SK-N-SH (cell line): Measurements from ENCODE around the gene CATSPER3. TPM values are rescaled to one million over a fixed set of nuclear protein-coding genes. Genes with fewer than 3 reads are reported as not detected.

ENCODE experiments used
- CTCF ChIA-PET: fragments of 300-600, 350-600 bp; formaldehyde crosslinking; extraction: SDS; loops from one replicate; lab custom pipeline; 2021; lab: Yijun Ruan, JAX
- POLR2A ChIA-PET: fragments of 350-600 bp; sonication (Branson Sonifier 250); formaldehyde crosslinking; extraction: SDS; loops from one replicate; lab custom pipeline; 2020; ENCODE audit warnings: antibody characterized with exemption, inconsistent platforms; lab: Yijun Ruan, JAX
- DNase-seq: peaks from one replicate; pipeline ENCODE4 v3.0.0; 2012
- H2AFZ ChIP-seq: fragments of 200-600 bp; sonication (generic); 2 replicates; pipeline ENCODE4 v1.8.1; 2016; ENCODE audit warnings: antibody characterized with exemption, mild to moderate bottlenecking, low read depth
- H3F3A ChIP-seq: fragments of 200-600 bp; sonication (generic); replicated peaks from 2 replicates; pipeline ENCODE3; 2016; ENCODE audit warnings: antibody characterized with exemption, mild to moderate bottlenecking; ENCODE audit not compliant: insufficient read depth
- H3K27ac ChIP-seq, 2 experiments: fragments of 200-500 bp in 1 of 2; fragments of 200-600 bp in 1 of 2; sonication (Bioruptor generic) in 1 of 2; sonication (generic), shearing (Covaris generic) in 1 of 2; 2 replicates each; pipeline versions ENCODE4 v1.5.1 to v1.6.1; 2014 to 2016; ENCODE audit warnings: low read depth in 2 of 2, inconsistent platforms in 1 of 2, low read length in 1 of 2, mild to moderate bottlenecking in 1 of 2, mixed read lengths in 1 of 2
- H3K27me3 ChIP-seq: fragments of 200-600 bp; sonication (generic), shearing (Covaris generic); 2 replicates; pipeline ENCODE4 v1.6.1; 2016; ENCODE audit warnings: mixed run types; ENCODE audit not compliant: insufficient read depth
- H3K36me3 ChIP-seq, 2 experiments: fragments of 200-500 bp in 1 of 2; fragments of 200-600 bp in 1 of 2; sonication (Bioruptor generic) in 1 of 2; sonication (generic) in 1 of 2; replicated peaks in 1 of 2; 2 replicates each; pipeline versions ENCODE3 to v1.5.1; 2014 to 2016; ENCODE audit warnings: low read length in 1 of 2, mild to moderate bottlenecking in 1 of 2; ENCODE audit not compliant: insufficient read depth in 2 of 2, control insufficient read depth in 1 of 2
- H3K4me1 ChIP-seq, 2 experiments: fragments of 200-500 bp in 1 of 2; fragments of 200-600 bp in 1 of 2; sonication (Bioruptor generic) in 1 of 2; sonication (generic), shearing (Covaris generic) in 1 of 2; 2 replicates each; pipeline versions ENCODE4 v1.5.1 to v1.6.1; 2014 to 2016; ENCODE audit warnings: low read depth in 1 of 2, low read length in 1 of 2, mixed run types in 1 of 2; ENCODE audit not compliant: insufficient read depth in 2 of 2, control insufficient read depth in 1 of 2
- H3K4me2 ChIP-seq: fragments of 200-600 bp; sonication (generic), shearing (Covaris generic); 2 replicates; pipeline ENCODE4 v1.6.1; 2017; ENCODE audit warnings: mixed run types
- H3K4me3 ChIP-seq, 2 experiments: fragments of 200-500 bp in 1 of 2; fragments of 200-600 bp in 1 of 2; sonication (Bioruptor generic) in 1 of 2; sonication (generic), shearing (Covaris generic) in 1 of 2; 2 replicates each; pipeline versions ENCODE4 v1.5.1 to v1.8.1; 2014 to 2016; ENCODE audit warnings: low read depth in 2 of 2, inconsistent platforms in 1 of 2, low read length in 1 of 2, mild to moderate bottlenecking in 1 of 2, mixed read lengths in 1 of 2, moderate library complexity in 1 of 2
- H3K79me2 ChIP-seq: fragments of 200-600 bp; sonication (generic); 2 replicates; pipeline ENCODE4 v1.8.1; 2017; ENCODE audit warnings: mild to moderate bottlenecking; ENCODE audit not compliant: insufficient read depth
- H3K9ac ChIP-seq: fragments of 200-600 bp; sonication (generic); 2 replicates; pipeline ENCODE4 v1.6.1; 2017; ENCODE audit warnings: mixed run types
- H3K9me2 ChIP-seq: fragments of 200-600 bp; sonication (generic); 2 replicates; pipeline ENCODE4 v1.6.1; 2017; ENCODE audit warnings: mixed run types
- H3K9me3 ChIP-seq: fragments of 200-600 bp; sonication (generic); 2 replicates; pipeline ENCODE4 v1.6.1; 2017; ENCODE audit warnings: mixed run types, mild to moderate bottlenecking, moderate library complexity
- H4K20me1 ChIP-seq: fragments of 200-600 bp; sonication (generic); 2 replicates; pipeline ENCODE4 v1.6.1; 2017; ENCODE audit warnings: mild to moderate bottlenecking, mixed run types; ENCODE audit not compliant: insufficient read depth
- CHD2 ChIP-seq: fragments of 150-350 bp; IDR thresholded peaks from 2 replicates; pipeline ENCODE4 v1.6.1; 2018; ENCODE audit warnings: low read length; ENCODE audit not compliant: partially characterized antibody
- ELF1 ChIP-seq: IDR thresholded peaks from 2 replicates; pipeline ENCODE4 v1.4.0; 2012
- EZH2phosphoT487 ChIP-seq: fragments of 200-600 bp; sonication (generic); IDR thresholded peaks from 2 replicates; pipeline ENCODE4 v1.6.1; 2017; ENCODE audit warnings: low read depth, mixed run types, mild to moderate bottlenecking, antibody characterized with exemption, moderate library complexity, borderline replicate concordance
- FOSL2 ChIP-seq: IDR thresholded peaks from 2 replicates; pipeline ENCODE4 v1.4.0; 2012; ENCODE audit warnings: low read depth, mild to moderate bottlenecking, moderate library complexity, borderline replicate concordance
- FOXM1 ChIP-seq: IDR thresholded peaks from 2 replicates; pipeline ENCODE4 v1.4.0; 2012; ENCODE audit warnings: low read depth, mild to moderate bottlenecking
- GATA2 ChIP-seq: sonication (generic); formaldehyde crosslinking; IDR thresholded peaks from 2 replicates; pipeline ENCODE4 v1.5.0; 2020; ENCODE audit warnings: mild to moderate bottlenecking, missing genetic modification reagents
- IRF3 ChIP-seq: fragments of 150-350 bp; IDR thresholded peaks from 2 replicates; pipeline ENCODE4 v1.6.1; 2016; ENCODE audit warnings: mild to moderate bottlenecking, low read depth, low read length
- PBX3 ChIP-seq: IDR thresholded peaks from 2 replicates; pipeline ENCODE4; 2012
- POLR2AphosphoS5 ChIP-seq: IDR thresholded peaks from 2 replicates; pipeline ENCODE4 v1.6.1; 2012; ENCODE audit warnings: low read depth, low read length
- REST ChIP-seq: IDR thresholded peaks from 2 replicates; pipeline ENCODE4 v1.6.1; 2012; ENCODE audit warnings: mild to moderate bottlenecking, low read depth, low read length, moderate library complexity
- RFX5 ChIP-seq: IDR thresholded peaks from 2 replicates; pipeline ENCODE4 v1.6.1; 2012; ENCODE audit warnings: mild to moderate bottlenecking, improper control_type of control experiment, low read length
- USF1 ChIP-seq: IDR thresholded peaks from 2 replicates; pipeline ENCODE4 v1.4.0; 2012; ENCODE audit warnings: low read depth, borderline replicate concordance
- USF2 ChIP-seq: fragments of 150-350 bp; IDR thresholded peaks from 2 replicates; pipeline ENCODE4 v1.6.1; 2017; ENCODE audit warnings: antibody characterized with exemption, low read length, low read depth, borderline replicate concordance
- WGBS: methylation state at CpG from one replicate; pipeline ENCODE4 v1.1.6; 2017; ENCODE audit warnings: low lambda C conversion rate; 5-methylcytosine and 5-hydroxymethylcytosine counted together
- polyA plus RNA-seq, 3 experiments: library from polyadenylated mRNA; depleted of rRNA; stranded (reverse); fragments of >200 nt; gene quantifications; 2 replicates each; pipeline ENCODE4 v1.2.3, GENCODE V29; 2012

Gene CATSPER3
- polyA plus RNA-seq, 1 of the 3 experiments (the other 2 are of a cell fraction) = 0.26 TPM

- no peak for TF ChIP-seq PBX3
- no peak for TF ChIP-seq IRF3
- no peak for TF ChIP-seq FOSL2
- no peak for TF ChIP-seq REST
- no peak for TF ChIP-seq POLR2AphosphoS5
- TF ChIP-seq EZH2phosphoT487 = no peak
These were observed 87.7 kb downstream of the CATSPER3 start (continued) for GRCh38 chr5:135055396-135055795.

GRCh38 chr5:135056316-135057030 lies 88.8 kb downstream of the CATSPER3 start:
- Histone ChIP-seq H3K4me2 (no peak overlapping the region), H2AFZ (no peak overlapping the region), H3K9ac (no peak overlapping the region), H3K9me2 (no peaks in the 10 kb centered on the region), H3K36me3 (no peaks in the 10 kb centered on the region), H3K4me1 (no peaks in the 10 kb centered on the region), H3K4me3 (no peak overlapping the region), H3K27me3 (peaks cover 37% of the 10 kb centered on the region), H3K27ac (no peak overlapping the region), H3K79me2 (no peaks in the 10 kb centered on the region), H3K9me3 (no peaks in the 10 kb centered on the region), H4K20me1 (no peaks in the 10 kb centered on the region), H3F3A (no peaks in the 10 kb centered on the region)
- ChIA-PET CTCF (interaction anchor here (1.0 kb wide), 1 partner anchor 276 kb away, joined by 3 read pairs; no protein-coding TSS in a partner anchor), POLR2A (no interaction called here)
- 54% methylated on average over 8 of the region's 8 CpGs for WGBS
- no peak for DNase-seq
- TF ChIP-seq IRF3 (no peak), RFX5 (no peak), CHD2 (no peak), GATA2 (no peak), EZH2phosphoT487 (no peak), FOXM1 (no peak), USF2 (no peak), USF1 (no peak), PBX3 (no peak), ELF1 (no peak)
- TF ChIP-seq, all 33 proteins: peak for 0
